ENCODE measurements around the gene PTP4A2.
"Not testable (repeated sequence)": the region's sequence is repeated elsewhere in the genome, so short reads cannot be mapped to it uniquely, and the experiment has no call there.

The PTP4A2 gene

DNA sequence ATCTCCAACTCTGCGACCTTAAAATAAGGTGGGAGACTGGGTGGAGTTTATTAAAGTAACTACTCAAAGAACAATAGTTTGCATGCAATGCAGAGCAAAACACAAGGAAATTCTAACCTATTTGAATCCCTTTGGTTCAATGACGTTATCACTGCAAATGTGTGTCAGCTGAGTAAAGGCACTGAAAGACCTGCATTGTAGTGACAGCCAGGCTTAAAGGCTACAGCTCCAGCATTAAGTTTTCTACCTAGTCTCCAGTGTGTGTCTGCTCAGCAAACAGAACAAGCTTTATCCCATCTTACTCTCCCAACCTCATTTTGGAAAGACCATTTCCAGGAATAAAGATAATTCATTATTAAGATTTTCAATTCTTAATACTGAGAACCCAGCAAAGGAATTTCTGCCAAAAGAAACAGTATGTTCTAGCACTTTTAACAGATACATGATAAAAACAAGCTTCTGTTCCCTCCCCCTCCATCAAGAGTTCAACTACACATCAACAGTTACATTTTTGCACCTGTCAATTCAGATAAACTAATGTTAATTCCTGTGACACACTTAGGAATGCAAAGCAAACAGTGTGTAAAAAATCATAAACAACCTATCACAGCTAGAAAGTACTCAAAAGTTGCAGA, 14.2 kb downstream of the PTP4A2 start:
- no peak for DNase-seq

DNA sequence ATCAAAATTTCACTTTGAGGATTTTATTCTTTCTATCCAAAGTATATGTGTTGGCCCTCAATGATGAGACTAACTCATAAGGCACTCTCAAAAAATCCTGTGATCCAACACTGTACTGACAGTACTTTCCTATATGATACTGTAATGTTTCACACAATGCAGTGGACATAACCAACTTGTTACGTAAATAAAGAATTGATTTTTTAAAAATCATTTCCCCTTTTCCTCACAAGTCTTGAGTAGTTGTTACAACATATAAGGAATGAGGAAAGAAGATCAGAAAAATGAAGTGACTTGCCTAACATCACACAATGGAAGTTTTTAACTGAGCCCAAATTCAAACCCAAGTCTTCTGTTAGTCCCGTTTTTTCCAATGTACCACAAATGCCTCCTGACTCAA, 17.2 kb downstream of the PTP4A2 start:
- DNase-seq, result no peak

DNA sequence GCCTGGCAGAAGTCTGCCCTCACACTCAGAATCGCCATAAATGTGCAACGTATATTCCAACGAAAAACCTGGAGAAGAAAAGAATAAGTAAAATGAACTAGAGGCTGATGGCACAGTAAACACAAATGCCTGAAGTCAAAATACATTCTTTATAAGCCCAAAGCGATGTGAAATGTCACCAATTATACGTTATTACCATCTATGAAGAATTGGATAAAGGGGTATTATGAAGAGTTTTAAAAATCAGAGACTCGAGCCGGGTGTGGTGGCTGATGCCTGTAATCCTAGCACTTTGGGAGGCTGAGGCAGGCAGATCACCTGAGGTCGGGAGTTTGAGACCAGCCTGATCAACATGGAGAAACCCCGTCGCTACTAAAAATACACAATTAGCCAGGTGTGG, 18.6 kb downstream of the PTP4A2 start:
- no peak for DNase-seq

DNA sequence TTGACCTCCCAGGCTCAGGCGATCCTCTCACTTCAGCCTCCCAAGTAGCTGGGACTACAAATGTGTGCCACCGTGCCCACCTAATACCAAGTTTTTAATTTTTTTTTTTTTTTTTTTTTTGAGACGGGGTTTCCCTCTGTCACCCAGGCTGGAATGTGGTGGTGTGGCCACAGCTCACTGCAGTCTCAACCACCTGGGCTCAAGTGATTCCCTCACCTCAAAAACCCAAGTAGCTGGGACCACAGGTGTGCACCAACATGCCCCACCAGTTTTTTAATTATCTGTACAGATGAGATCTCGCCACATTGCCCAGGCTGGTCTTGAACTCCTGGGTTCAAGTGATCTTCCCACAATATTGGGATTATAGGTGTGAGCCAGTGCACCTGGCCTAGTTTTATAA, 22.7 kb downstream of the PTP4A2 start:
- DNase-seq, result no peak

DNA sequence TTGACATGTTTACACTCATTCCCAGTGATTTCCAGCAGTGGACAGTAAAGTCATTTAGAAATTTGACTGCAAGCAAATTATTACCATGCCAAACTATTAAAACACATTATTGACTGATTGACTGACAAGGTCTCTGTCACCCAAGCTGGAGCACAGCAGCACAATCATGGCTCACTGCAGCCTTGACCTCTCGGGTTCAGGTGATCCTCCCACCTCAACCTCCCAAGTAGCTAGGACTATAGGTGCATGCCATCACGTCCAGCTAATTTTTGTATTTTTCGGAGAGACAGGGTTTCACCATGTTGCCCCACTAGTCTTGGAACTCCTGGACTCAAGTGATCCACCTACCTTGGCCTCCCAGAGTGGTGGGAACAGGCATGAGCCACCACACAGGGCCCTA, 24.2 kb downstream of the PTP4A2 start:
- DNase-seq, result no peak

DNA sequence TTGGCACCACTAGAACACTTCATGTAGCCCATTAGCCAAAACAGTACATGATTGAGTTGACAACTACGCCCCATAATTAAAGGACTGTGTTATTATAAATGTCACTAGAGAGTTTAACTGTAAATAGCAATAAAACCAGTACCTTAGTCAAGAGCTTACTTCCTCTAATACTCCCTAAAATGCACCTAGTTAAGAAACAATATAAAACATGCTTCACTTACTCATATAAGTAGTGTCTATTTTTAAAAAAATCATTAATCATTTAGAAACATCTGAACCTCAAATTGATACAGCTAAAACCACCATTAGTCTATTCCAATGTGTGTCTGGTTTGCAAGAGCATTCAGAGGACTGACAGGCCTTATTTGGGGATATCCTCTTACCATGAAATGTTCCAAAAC, 25.3 kb downstream of the PTP4A2 start:
- DNase-seq, result no peak

DNA sequence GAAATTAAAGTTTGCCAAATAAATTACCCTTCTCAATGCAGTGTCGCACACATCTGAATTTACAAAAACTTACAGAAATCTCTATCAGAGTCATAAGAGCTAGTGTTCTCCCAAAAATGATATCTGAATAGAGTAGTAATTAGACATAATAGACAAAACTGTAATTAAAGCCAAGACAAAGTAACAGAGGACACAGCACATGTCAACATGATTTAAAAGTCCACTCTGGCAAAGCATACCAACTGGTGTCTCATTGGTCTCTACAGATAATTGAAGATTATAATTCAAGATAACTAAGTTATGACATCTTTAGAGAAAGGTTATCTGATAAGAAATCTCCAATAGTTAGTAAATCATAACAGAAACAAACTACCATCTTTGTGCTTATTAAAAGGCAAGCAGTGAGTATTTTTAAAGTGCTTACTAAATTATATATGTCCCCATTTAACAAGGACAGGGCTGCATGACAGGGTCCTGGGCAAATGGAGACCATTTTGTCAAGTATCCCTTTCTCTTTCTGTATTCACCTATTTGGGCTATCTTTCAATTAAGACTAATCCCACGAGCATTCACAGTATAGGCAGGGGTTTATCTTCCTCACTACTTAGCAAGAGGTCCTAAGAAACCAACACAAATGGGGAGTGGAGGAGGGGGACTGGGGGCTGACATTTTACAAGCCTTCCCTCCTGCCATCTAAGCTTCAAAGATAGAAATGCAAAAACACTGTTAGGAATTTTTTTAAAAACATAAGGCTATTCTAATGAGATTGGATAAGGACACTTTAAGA, 26.0 kb downstream of the PTP4A2 start:
- DNase-seq, result no peak

DNA sequence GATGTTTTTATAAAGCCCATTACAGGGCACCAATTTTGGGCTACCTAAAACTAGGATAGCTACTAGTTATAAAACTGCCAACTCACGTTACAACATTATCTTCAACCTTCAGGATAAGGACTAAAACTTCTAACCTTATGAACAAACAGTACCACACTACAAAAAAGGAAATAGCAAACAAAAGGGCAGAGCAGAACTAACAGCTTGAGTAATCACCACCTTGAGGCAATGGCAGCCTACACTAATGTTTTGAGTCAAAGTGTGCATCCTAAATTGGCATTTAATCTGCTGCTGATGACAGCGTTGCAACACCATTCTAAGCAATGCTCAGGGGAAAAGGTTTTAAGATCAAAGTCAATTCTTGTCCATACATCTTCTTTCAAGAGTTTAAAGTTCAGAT, 27.2 kb downstream of the PTP4A2 start:
- DNase-seq, result no peak

DNA sequence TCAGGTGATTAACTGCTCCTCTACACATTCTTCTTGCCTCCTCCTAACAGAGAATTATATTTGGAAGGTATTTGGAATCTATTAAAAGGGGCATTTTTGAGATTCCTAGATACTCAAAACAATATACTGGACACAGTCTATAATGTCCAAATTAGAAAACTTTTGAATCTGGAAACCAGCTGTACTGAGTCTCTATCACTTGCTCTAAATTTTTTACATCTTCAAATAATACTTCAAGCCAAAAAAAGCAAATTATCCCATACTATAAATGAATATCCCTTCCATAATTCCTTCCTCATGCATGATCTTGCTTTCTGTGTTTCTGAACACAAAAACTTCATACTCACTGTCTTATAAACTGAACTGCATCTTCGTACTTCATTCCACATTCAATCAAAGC, 28.5 kb downstream of the PTP4A2 start:
- DNase-seq, result no peak

DNA sequence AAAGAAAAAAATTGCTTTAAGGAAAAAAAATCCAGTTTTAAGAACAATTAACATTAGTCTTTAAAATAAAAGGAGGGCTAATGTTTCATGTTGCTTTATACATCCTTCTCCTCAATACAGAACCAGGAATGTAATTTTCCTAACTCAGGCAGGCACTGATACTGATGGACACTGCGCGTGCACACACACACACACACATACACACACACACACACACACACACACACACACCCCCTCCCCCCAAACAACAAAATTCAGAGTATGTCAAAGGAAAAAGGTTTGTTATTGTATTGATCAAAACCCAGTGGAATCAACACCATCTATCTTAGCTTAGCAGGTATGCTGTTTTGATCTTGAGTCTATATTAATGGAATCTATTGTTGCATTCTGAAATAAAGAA, 31.6 kb downstream of the PTP4A2 start:
- no peak for DNase-seq

DNA sequence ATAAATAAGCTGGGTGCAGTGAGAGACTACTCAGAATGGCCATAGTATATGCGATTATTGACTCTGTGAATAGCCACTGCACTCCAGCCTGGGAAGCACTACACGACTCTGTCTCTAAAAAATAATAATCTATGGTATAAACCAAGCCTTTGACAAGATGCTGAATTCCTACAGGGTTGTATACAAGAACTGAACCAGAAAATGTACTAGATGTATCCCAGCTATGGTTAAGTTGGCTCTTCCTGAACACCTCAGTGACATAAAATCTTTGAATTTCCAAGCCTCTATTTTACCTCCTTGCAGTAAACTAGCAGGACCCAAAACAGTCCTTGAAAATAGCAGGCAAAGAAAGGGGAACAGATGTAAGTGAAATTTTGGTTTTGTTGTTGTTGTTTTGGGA, 32.5 kb downstream of the PTP4A2 start:
- no peak for DNase-seq

DNA sequence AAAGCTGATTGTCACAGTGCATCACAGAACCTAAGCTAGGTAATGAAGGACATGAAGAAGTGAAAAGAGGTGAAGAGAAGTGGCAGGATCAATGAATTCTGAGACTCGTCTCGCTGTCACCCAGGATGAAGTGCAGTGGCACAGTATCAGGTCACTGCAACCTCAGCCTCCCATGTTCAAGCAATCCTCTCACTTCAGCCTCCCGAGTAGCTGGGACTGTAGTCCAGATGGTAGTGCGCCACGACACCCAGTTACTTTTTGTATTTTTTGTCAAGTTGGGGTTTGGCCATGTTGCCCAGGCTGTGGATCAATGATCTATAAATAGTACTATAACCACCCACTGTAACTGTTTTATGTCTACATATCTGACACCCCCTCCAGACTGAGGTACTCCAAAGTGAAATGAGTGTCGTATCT, 33.1 kb downstream of the PTP4A2 start:
- DNase-seq, result no peak

DNA sequence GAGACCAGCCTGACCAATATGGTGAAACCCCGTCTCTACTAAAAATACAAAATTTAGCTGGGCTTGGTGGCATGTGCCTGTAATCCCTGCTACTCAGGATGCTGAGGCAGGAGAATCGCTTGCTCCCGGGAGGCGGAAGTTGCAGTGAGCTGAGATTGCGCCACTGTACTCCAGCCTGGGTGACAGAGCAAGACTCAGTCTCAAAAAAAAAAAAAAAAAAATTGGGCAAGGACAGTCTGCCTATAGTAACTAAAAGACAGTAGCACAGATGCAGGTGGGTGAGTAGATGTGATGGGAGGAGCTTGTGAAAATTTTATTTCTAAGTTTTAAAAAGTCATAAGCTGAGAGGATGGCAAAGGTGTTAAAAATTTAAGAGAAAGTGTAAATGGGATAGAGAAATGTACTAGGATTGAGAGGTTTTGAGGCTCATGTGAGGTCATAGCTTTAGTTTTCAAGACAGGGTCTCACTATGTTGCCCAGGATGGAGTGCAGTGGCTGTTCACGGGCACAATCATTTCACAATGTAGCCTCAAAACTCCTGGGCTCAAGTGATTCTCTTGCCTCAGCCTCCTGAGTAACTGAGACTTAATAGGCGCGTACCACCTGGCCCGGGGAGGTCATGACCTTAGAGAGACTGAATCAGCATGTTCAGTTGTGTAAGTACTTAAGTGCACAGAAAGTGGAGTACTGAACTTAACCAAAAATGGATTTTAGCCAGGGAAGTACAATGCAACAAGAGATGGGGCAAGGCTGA, 33.7 kb downstream of the PTP4A2 start:
- DNase-seq, result peak; percentile 74

DNA sequence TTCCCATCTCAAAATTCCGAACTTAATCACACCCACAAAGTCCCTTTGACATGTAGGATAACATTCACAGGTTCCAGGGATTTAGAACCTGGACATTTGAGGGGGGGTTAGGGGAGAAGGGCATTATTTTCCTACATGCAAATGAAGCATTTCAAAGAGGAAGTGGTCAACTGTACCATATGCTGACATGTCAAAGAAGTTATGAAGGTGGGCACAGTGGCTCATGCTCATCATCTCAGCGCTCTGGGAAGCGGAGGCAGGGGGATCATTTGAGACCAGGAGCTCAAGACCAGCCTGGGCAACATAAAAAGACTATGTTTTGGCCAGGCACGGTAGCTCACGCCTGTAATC, 35.7 kb downstream of the PTP4A2 start:
- DNase-seq, result peak; percentile 43

DNA sequence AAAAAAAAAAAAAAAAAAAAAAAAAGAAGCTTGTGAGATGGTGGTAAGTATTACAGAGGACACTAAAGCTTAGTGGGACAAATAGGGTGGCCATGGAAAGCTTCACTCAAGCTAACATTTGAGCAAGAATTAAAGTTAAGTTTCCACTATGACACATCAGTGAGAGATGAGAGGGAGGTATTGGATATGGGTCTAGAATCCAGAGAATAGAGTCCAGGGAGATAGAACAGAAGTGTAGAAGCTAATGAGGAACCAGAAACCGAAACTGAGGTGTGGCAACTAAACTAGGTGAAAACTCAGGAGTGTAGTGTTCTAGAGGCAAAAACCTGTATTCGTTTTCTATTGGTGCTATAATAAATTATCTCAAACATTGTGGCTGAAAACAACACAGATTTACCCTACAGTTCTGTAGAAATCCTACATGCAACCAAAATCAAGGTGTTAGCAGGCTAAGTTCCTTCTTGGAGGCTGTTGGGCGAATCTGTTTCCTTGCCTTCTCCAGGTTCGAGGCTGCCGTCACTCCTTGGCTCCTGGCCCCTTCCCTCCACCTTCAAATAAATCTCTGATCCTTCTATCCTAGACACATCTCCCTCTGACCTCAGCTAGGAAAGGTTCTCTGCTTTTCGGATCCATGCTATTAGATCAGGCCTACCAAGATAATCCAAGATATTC, 36.2 kb downstream of the PTP4A2 start:
- peak; percentile 81 for DNase-seq

DNA sequence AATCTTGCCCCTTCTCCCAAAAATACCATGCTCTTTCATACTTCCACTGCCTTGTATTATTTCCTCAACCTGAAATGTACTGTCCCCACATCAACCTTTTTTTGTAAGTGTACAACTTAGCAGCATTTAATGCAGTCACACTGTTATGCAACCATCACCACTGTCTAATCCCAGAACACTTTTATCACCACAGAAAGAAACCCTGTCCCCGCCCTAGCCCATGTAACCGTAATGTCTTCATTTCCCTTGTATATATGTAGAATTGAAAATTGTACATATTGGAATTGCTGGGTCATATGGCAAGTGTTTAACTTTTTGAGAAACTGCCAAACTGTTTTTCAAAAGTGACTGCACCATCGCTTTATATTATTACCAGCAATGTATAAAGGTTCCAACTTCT, 37.4 kb downstream of the PTP4A2 start:
- no peak for DNase-seq

DNA sequence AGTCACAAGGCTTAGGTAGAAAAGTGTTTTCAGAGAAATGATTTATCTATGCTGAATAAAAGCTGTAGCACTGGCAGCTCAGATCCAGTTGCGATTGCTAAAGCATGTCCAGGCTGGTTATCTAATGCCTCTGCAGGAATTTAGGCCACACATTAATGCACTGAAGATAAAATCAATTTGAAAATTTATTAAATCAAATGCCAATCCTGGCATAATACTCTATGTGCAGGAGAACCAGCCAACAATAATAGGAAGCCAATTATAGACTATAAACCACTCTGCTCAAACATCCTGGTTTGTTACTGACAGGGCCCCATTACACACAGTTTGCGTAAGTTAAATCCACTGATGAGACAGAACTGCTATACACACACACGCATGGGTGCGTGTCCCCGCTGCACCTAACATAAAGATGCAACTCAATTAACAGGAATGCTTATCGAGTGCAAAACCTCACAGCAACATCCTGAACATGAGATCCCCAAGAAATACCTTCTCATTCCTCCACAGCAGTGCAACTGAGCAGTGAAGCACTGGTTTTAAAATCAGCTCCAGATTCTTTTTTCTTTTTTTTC, 40.6 kb downstream of the PTP4A2 start:
- DNase-seq, result no peak

DNA sequence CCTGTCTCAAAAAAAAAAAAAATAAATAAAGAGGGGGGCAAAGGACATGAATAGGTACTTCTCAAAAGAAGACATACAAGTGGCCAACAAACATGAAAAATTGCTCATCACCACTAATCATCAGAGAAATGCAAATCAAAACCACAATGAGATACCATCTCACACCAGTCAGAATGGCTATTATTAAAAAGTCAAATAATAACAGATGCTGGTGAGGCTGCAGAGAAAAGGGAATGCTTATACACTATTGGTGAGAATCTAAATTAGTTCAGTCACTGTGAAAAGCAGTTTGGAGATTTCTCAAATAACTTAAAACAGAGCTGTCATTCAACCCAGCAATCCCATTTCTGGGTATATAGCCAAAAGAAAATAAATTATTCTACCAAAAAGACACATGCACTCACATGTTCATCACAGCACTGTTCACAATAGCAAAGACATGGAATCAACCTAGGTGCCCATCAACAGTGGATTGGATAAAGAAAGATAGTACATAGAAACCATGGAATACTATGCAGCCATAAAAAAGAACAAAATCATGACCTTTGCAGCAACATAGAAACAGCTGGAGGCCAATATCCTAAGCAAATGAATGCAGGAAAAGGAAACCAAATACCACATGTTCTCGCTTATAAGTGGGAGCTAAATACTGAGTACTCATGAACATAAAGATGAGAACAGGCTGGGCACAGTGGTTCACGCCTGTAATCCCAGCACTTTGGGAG, 42.5 kb downstream of the PTP4A2 start:
- DNase-seq, result not testable (repeated sequence)

DNA sequence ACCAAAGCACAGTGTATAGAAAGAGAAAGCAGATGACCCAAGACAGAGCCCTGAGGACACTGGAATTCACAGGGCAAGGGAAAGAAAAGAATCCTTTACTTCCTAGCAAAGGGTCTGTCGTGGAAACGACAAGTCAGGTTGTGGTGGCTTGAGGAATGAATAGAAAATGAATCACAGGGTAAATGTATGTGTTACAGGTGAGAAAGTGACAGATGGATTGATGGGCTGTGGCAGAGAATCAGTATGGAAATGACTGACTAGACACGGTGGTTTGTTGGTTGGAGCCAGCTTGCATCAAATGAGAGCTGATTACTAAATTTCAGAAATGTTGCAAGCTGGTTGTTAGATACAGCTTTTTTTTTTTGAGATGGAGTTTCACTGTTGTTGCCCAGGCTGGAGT, 46.9 kb downstream of the PTP4A2 start:
- DNase-seq, result no peak

DNA sequence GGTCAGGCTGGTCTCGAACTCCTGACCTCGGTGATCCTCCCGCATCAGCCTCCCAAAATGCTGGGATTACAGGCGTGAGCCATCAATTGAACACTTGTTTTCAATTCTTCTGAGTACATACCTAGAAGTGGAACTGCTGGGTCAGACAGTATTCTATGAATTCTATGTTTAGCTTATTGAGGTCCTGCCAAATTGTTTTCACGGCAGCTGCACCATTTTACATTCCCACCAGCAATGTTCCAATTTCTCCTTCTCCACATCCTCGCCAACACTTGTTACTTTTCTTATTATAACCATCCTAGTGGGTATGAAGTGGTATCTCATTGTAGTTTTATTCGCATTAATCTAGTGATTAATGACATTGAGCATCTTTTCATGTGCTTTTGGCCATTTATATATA, 49.9 kb downstream of the PTP4A2 start:
- no peak for DNase-seq

DNA sequence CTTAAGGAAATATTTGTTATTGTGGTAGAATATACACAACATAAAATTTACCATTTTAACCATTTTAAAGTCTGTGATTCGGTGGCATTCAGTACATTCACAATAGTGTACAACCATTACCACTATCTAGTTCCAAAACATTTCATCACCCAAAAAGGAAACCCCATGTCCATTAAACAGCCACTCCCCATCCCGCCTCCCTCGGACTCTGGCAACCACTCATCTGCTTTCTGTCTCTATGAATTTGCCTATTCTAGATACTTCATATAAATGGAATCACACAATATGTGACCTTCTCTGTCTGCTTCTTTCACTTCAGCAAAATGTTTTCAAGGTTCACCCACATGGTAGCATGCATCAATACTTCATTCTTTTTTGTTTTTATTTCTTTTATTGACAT, 51.3 kb downstream of the PTP4A2 start:
- no peak for DNase-seq

DNA sequence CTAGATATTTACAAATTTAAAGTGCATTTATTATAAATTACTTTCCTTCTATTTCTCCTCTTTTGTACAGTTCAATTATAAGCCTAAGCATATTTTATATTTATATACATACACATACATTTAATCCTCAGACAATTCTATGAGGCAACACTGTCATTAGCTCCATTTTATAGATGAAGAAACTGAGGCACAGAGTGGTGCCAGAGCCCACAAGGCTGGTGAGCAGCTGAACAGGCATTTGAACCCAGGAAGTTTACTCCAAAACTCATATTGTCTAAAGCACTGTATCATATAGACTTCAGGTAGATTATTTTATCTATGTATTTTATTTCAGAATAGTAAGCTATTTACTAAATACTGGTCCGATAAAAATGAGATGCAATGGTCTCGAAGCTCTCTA, 52.3 kb downstream of the PTP4A2 start:
- DNase-seq, result no peak

All from RPMI8226 (cell line).